OCI-LY1 (cell line): Measurements from ENCODE around the gene SNX32.

Experiments used
- H2AFZ ChIP-seq: fragments of 200-600 bp; sonication (generic), shearing (Covaris generic); 2 replicates; pipeline ENCODE4 v1.6.0; 2014; ENCODE audit warnings: antibody characterized with exemption, mild to moderate bottlenecking, low read length
- H3F3A ChIP-seq: fragments of 200-600 bp; sonication (generic), shearing (Covaris generic); 2 replicates; pipeline ENCODE4 v1.6.0; 2014; ENCODE audit warnings: mild to moderate bottlenecking, antibody characterized with exemption, low read length, moderate library complexity; ENCODE audit not compliant: insufficient read depth
- H3K27ac ChIP-seq: fragments of 200-600 bp; sonication (generic); 2 replicates; pipeline ENCODE4 v1.5.1; 2014; ENCODE audit warnings: low read length, mixed run types, mild to moderate bottlenecking, low read depth; ENCODE audit not compliant: poor library complexity, severe bottlenecking
- H3K27me3 ChIP-seq: fragments of 200-600 bp; sonication (generic); 2 replicates; pipeline ENCODE4 v1.6.0; 2014; ENCODE audit warnings: antibody characterized with exemption, mild to moderate bottlenecking, low read length, moderate library complexity; ENCODE audit not compliant: insufficient read depth
- H3K36me3 ChIP-seq: fragments of 200-600 bp; sonication (generic); 2 replicates; pipeline ENCODE4 v1.6.1; 2014; ENCODE audit warnings: mild to moderate bottlenecking, antibody characterized with exemption, low read length, moderate library complexity, mixed read lengths; ENCODE audit not compliant: insufficient read depth
- H3K4me1 ChIP-seq: fragments of 200-600 bp; sonication (generic); 2 replicates; pipeline ENCODE4 v1.5.1; 2014; ENCODE audit warnings: mild to moderate bottlenecking, low read length, moderate library complexity; ENCODE audit not compliant: insufficient read depth, severe bottlenecking
- H3K4me2 ChIP-seq: fragments of 200-600 bp; sonication (generic), shearing (Covaris generic); 2 replicates; pipeline ENCODE4 v1.6.1; 2014; ENCODE audit warnings: low read length
- H3K4me3 ChIP-seq: fragments of 200-600 bp; sonication (generic); 2 replicates; pipeline ENCODE4 v1.5.1; 2014; ENCODE audit warnings: low read length, low read depth, mild to moderate bottlenecking, mixed read lengths; ENCODE audit not compliant: poor library complexity, severe bottlenecking
- H3K79me2 ChIP-seq: fragments of 200-600 bp; shearing (Covaris generic); 2 replicates; pipeline ENCODE4 v1.6.1; 2016; ENCODE audit warnings: mixed run types, low read length, mixed read lengths; ENCODE audit not compliant: insufficient read depth
- H3K9ac ChIP-seq: fragments of 200-600 bp; sonication (generic), shearing (Covaris generic); 2 replicates; pipeline ENCODE4 v1.6.1; 2014; ENCODE audit warnings: mild to moderate bottlenecking, low read length, mixed read lengths
- H3K9me2 ChIP-seq: fragments of 200-600 bp; sonication (generic), shearing (Covaris generic); 2 replicates; pipeline ENCODE4 v1.6.1; 2014; ENCODE audit warnings: low read depth, mild to moderate bottlenecking, low read length, mixed read lengths
- H3K9me3 ChIP-seq: fragments of 200-600 bp; shearing (Covaris generic); 2 replicates; pipeline ENCODE4 v1.6.1; 2014; ENCODE audit warnings: low read length, mixed read lengths
- H4K20me1 ChIP-seq: fragments of 200-600 bp; sonication (generic), shearing (Covaris generic); 2 replicates; pipeline ENCODE4 v1.6.0; 2016; ENCODE audit warnings: mild to moderate bottlenecking, low read length; ENCODE audit not compliant: insufficient read depth
- EZH2 ChIP-seq: fragments of 200-600 bp; sonication (generic), shearing (Covaris generic); IDR thresholded peaks from 2 replicates; pipeline ENCODE4 v1.8.0; 2017; ENCODE audit warnings: borderline replicate concordance, mixed run types, mild to moderate bottlenecking, antibody characterized with exemption, low read length, moderate library complexity, mixed read lengths
- TF ChIP-seq, protein P1 (sequence below): fragments of 200-600 bp; sonication (generic), shearing (Covaris generic); IDR thresholded peaks from 2 replicates; pipeline ENCODE4 v1.5.1; 2017; ENCODE audit warnings: mild to moderate bottlenecking, antibody characterized with exemption, low read length, moderate library complexity, mixed read lengths

SNX32 gene

DNA sequence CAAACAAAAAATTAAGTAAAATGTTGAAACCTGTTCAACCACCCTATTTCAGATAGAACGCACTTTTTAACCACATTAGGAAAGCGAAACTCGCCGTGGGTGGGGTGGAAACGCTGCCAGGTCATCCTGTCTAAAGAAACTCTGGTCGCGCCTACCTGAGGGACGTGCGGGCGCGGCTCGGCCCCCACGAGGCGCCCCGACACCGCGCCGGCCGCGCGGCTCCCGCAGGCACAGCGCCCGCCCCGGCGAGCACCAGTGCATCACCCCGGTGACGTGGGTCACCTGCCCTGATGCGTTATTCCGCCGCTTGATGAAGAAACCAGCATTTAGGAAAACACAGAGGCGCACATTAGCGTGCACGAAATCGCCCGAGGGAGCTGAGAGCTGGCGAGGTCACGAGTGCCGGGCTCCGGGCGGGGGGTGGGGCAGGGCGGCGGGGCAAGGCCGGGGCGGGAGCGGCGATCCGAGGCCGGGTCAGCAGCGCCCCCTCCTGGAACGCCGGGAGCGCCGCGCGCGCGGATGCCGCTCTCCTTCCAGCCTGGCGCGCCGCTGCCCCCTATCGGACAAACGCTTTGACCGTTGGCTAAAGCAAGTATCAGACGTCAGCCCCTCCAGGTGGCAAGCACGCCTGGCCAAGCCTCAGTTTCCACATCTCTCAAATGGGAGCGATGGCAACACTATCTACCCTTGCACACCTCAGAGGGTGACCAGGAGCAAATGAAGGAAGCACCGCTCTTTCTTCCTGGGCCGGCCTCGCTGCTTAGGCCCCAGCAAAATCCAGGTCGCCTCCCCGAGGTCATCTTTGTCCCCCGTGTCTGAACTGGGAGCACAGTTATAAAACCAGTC lies 15.7 kb upstream of the SNX32 start:
- Histone ChIP-seq H3K27ac (no peak overlapping the region), H3K79me2 (no peaks in the 10 kb centered on the region), H4K20me1 (no peaks in the 10 kb centered on the region), H3K9ac (peak overlapping the region; percentile 66), H3K4me1 (peaks cover 7% of the 10 kb centered on the region), H3K9me3 (no peaks in the 10 kb centered on the region), H3K27me3 (peaks cover 7% of the 10 kb centered on the region), H3F3A (no peaks in the 10 kb centered on the region), H2AFZ (peak overlapping the region; percentile 18; the same call in 1 of the 2 replicates), H3K4me2 (peak overlapping the region; percentile 68), H3K9me2 (no peaks in the 10 kb centered on the region), H3K4me3 (peak overlapping the region; percentile 60), H3K36me3 (no peaks in the 10 kb centered on the region)
- TF ChIP-seq, protein P1, sequence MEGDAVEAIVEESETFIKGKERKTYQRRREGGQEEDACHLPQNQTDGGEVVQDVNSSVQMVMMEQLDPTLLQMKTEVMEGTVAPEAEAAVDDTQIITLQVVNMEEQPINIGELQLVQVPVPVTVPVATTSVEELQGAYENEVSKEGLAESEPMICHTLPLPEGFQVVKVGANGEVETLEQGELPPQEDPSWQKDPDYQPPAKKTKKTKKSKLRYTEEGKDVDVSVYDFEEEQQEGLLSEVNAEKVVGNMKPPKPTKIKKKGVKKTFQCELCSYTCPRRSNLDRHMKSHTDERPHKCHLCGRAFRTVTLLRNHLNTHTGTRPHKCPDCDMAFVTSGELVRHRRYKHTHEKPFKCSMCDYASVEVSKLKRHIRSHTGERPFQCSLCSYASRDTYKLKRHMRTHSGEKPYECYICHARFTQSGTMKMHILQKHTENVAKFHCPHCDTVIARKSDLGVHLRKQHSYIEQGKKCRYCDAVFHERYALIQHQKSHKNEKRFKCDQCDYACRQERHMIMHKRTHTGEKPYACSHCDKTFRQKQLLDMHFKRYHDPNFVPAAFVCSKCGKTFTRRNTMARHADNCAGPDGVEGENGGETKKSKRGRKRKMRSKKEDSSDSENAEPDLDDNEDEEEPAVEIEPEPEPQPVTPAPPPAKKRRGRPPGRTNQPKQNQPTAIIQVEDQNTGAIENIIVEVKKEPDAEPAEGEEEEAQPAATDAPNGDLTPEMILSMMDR: peak; percentile 92
- no peak for TF ChIP-seq EZH2

DNA sequence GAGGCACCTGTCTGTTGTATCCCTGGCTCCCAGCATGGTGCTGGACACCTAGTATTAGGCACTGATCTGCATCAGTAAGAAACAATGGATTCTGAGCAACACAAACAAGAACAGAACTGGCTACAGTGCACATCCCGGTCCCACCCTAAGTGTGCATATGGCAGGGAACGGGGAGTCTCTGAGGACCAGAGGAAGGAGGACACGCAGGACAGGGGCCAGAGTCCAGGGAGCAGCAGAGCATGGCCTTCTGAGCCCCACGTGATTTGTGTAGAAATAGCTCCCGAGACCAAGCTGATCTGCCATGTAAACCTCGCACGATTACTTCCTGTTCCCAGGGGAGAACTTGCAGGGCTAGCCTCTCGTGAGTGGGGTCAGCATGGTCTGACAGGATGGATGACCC lies 12.7 kb upstream of the SNX32 start:
- Histone ChIP-seq H3K79me2 (no peaks in the 10 kb centered on the region), H3K9me3 (no peaks in the 10 kb centered on the region), H3K27me3 (peaks cover 11% of the 10 kb centered on the region; the same call in 1 of the 2 replicates), H3K36me3 (no peaks in the 10 kb centered on the region), H3K4me3 (no peak overlapping the region), H3K27ac (no peak overlapping the region), H4K20me1 (no peaks in the 10 kb centered on the region), H3K9ac (no peak overlapping the region), H3K4me1 (peaks cover 7% of the 10 kb centered on the region), H2AFZ (no peak overlapping the region), H3K4me2 (no peak overlapping the region), H3K9me2 (no peaks in the 10 kb centered on the region), H3F3A (no peaks in the 10 kb centered on the region)
- no peak for TF ChIP-seq EZH2
- TF ChIP-seq, protein P1: no peak

DNA sequence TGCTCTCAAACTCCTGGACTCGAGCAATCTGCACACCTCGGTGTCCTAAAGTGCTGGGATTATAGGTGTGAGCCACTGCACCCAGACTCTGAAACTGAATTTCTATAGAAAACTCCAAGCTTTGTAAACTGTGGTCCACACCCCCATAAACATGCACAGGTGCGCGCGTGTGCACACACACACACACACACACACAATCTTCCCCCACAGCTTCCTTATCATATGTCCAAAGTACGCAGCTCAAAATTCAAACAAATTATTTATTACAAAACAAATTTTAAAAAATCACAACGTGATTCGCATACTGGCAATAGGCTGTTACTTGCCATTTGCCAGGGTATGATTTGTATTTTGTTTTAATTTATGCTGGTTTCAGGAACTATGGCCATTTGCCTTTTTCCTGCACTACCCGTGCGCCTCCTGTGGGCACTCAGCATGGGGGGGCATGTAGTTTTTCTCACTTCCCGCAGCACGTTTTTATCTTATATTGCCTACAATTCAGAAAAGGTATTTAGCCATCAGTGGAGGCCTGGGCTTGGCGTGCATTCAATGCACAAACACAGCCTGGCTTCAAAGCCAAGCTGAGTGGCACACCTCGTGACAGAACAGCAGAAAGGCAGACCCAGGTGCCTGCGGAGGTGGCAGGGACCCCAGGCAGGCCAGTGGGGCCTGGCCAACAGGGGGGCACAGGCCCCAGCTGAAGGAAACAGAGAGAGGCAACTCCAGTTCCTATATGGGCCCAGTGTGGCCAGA lies 10.8 kb upstream of the SNX32 start:
- Histone ChIP-seq H3K9me3 (no peaks in the 10 kb centered on the region), H3K9me2 (no peaks in the 10 kb centered on the region), H3K27ac (no peak overlapping the region), H3K4me3 (no peak overlapping the region), H3K9ac (no peak overlapping the region), H3K4me2 (no peak overlapping the region), H3K36me3 (no peaks in the 10 kb centered on the region), H3K27me3 (peaks cover 11% of the 10 kb centered on the region; the same call in 1 of the 2 replicates), H3K4me1 (no peaks in the 10 kb centered on the region), H2AFZ (no peak overlapping the region), H3K79me2 (no peaks in the 10 kb centered on the region), H3F3A (no peaks in the 10 kb centered on the region), H4K20me1 (no peaks in the 10 kb centered on the region)
- TF ChIP-seq, protein P1: no peak
- TF ChIP-seq EZH2: no peak
